Neuronal stem cell (in vitro differentiated cells): ENCODE results near the gene FSTL4.

Source experiments
- DNase-seq: peaks from one replicate; pipeline ENCODE4 v3.0.0-alpha.2; 2013; ENCODE audit warnings: low spot score
- H2AFZ ChIP-seq: one replicate; pipeline ENCODE4 v1.6.1; 2013; ENCODE audit warnings: mild to moderate bottlenecking, low read length, inconsistent platforms
- H2AK5ac ChIP-seq: 2 replicates; pipeline ENCODE4 v1.6.1; 2013; ENCODE audit warnings: low read depth, mild to moderate bottlenecking, inconsistent platforms, low read length, moderate library complexity, mixed read lengths
- H2BK120ac ChIP-seq: 2 replicates; pipeline ENCODE4 v1.6.1; 2013; ENCODE audit warnings: low read depth, mild to moderate bottlenecking, inconsistent platforms, low read length, moderate library complexity, mixed read lengths
- H2BK12ac ChIP-seq: one replicate; pipeline ENCODE4 v1.6.1; 2013; ENCODE audit warnings: low read length, inconsistent platforms
- H2BK15ac ChIP-seq: 2 replicates; pipeline ENCODE4 v1.6.1; 2013; ENCODE audit warnings: mild to moderate bottlenecking, low read length, inconsistent platforms, mixed read lengths
- H2BK5ac ChIP-seq: one replicate; pipeline ENCODE4 v1.6.1; 2013; ENCODE audit warnings: inconsistent platforms, mild to moderate bottlenecking, low read length, moderate library complexity
- H3K14ac ChIP-seq: one replicate; pipeline ENCODE4 v1.6.1; 2013; ENCODE audit warnings: low read length, inconsistent platforms
- H3K18ac ChIP-seq: 2 replicates; pipeline ENCODE4 v1.6.1; 2013; ENCODE audit warnings: low read length, inconsistent platforms
- H3K23ac ChIP-seq: 2 replicates; pipeline ENCODE4 v1.6.1; 2013; ENCODE audit warnings: low read depth, mild to moderate bottlenecking, mixed read lengths, low read length, inconsistent platforms; ENCODE audit not compliant: poor library complexity
- H3K27ac ChIP-seq: replicated peaks from 3 replicates; pipeline ENCODE4 v1.5.1; 2013; ENCODE audit warnings: low read length, inconsistent platforms
- H3K27me3 ChIP-seq, 3 experiments: 2 replicates each; pipeline ENCODE4 v1.6.1; 2013; ENCODE audit warnings: low read length in 3 of 3, mild to moderate bottlenecking in 2 of 3, inconsistent platforms in 1 of 3, low read depth in 1 of 3, mixed read lengths in 1 of 3, moderate library complexity in 1 of 3; ENCODE audit not compliant: control insufficient read depth in 3 of 3, insufficient read depth in 3 of 3
- H3K36me3 ChIP-seq, 2 donors: replicated peaks in 1 of 2; 2 replicates each; pipeline ENCODE4 v1.6.1; 2013; ENCODE audit warnings: low read length in 2 of 2; ENCODE audit not compliant: control insufficient read depth in 2 of 2, insufficient read depth in 2 of 2
- H3K4ac ChIP-seq: 2 replicates; pipeline ENCODE4 v1.6.1; 2013; ENCODE audit warnings: inconsistent platforms, mild to moderate bottlenecking, low read length, moderate library complexity
- H3K4me1 ChIP-seq, 2 donors: 1 replicate in 1 of 2; 2 replicates in 1 of 2; pipeline ENCODE4 v1.6.1; 2013; ENCODE audit warnings: low read length in 2 of 2, low read depth in 1 of 2; ENCODE audit not compliant: control insufficient read depth in 2 of 2, insufficient read depth in 1 of 2
- H3K4me2 ChIP-seq: one replicate; pipeline ENCODE4 v1.6.1; 2013; ENCODE audit warnings: mild to moderate bottlenecking, low read length, inconsistent platforms; ENCODE audit not compliant: insufficient read depth, poor library complexity, severe bottlenecking
- H3K4me3 ChIP-seq, 2 donors: 2 replicates each; pipeline ENCODE4 v1.5.1; 2013; ENCODE audit warnings: low read length in 2 of 2, mild to moderate bottlenecking in 2 of 2, inconsistent platforms in 1 of 2, moderate library complexity in 1 of 2
- H3K79me1 ChIP-seq: one replicate; pipeline ENCODE4 v1.6.1; 2013; ENCODE audit warnings: low read depth, mild to moderate bottlenecking, inconsistent platforms, low read length, moderate library complexity
- H3K9ac ChIP-seq: one replicate; pipeline ENCODE4 v1.6.1; 2013; ENCODE audit warnings: mild to moderate bottlenecking, low read depth, low read length, inconsistent platforms; ENCODE audit not compliant: poor library complexity
- H3K9me3 ChIP-seq, 2 donors: replicated peaks in 1 of 2; 2 replicates each; pipeline versions ENCODE3 to v1.6.1; 2013; ENCODE audit warnings: low read length in 2 of 2, mild to moderate bottlenecking in 2 of 2, inconsistent platforms in 1 of 2, low read depth in 1 of 2, mixed read lengths in 1 of 2, moderate library complexity in 1 of 2; ENCODE audit not compliant: control insufficient read depth in 2 of 2, insufficient read depth in 1 of 2
- H4K8ac ChIP-seq: one replicate; pipeline ENCODE4 v1.6.1; 2013; ENCODE audit warnings: low read depth, mild to moderate bottlenecking, inconsistent platforms, low read length, moderate library complexity
- H4K91ac ChIP-seq: one replicate; pipeline ENCODE4 v1.6.1; 2013; ENCODE audit warnings: low read length, low read depth, mild to moderate bottlenecking, inconsistent platforms; ENCODE audit not compliant: poor library complexity
- WGBS, 2 donors: extraction: QIAGEN DNeasy Blood & Tissue Kit; methylation state at CpG; one replicate each; pipeline ENCODE4 v1.1.7; 2013; ENCODE audit warnings: missing lambda C conversion rate in 2 of 2, mixed read lengths in 1 of 2; ENCODE audit not compliant: insufficient read length in 2 of 2, insufficient replicate concordance in 1 of 2; ENCODE audit errors: extremely low coverage in 2 of 2; 5-methylcytosine and 5-hydroxymethylcytosine counted together

The FSTL4 gene

DNA sequence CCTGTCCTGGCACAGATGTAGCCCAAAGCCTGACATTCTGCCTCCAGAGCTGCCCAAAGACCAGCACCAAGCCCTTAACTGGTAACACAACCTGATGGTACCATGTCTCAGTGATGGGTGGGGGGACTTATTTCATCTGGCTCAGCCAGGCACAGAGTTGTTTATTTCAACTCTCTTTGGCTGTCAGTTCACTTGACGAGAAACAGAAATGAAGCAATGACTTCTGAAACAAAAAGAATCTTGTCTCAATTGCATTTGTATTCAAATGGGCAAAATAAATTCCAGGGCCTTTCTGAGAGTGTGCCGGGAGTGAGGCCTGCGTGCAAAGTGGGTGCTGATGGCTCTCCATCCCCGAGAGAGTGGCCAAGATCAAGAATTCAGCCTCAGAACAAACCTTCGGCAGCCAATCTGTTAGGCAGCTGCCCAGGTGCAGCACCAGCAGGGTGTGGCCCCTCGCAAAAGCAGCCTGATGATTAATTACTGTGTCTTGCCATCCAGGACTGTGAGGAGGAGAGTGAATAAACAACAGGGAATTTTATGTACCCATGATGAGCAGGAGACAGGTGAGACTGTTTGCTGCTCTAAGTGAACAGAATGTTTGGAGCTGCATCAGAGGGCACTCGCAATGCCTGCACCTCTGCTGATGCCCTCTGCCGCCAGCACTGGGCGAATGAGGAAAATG, 322.5 kb downstream of the FSTL4 start:
- H2BK15ac ChIP-seq: no peak overlapping the region
- no CpG with 5 or more reads among the region's 9 CpGs for WGBS, 2 donors

DNA sequence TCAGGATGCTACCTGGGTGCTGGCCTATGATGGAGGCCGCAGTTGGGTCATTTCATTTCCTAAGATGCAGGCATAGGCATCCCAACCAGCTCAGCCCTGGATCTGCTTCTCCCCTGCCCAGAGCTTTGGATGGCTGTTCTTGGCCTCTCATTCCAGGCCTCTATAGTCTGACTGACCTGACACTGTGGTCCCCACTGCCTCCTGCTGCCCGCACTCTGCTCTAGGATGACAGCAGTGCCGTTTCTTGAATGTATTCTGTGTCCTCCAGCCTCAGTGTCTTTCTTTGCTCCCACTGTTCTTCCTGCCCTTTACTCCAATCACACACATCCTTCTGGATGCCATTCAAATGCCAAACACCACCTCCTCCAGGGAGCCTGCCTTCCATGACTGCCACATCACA, 324.8 kb downstream of the FSTL4 start:
- Histone ChIP-seq H2BK12ac (no peak overlapping the region), H2BK15ac (no peak overlapping the region), H3K9ac (no peak overlapping the region), H3K23ac (no peak overlapping the region), H3K4me3 (no peak overlapping the region), H3K4ac (no peak overlapping the region), H4K8ac (no peak overlapping the region), H3K79me1 (no peaks in the 10 kb centered on the region), H2AK5ac (no peak overlapping the region), H3K18ac (no peak overlapping the region), H2BK5ac (no peak overlapping the region), H4K91ac (no peak overlapping the region), H3K4me2 (no peak overlapping the region), H3K4me1 (peaks cover 0 to 4% of the 10 kb centered on the region in 2 donors), H3K14ac (no peak overlapping the region), H3K27me3 (peaks cover 0 to 6% (median 0%) of the 10 kb centered on the region in 3 experiments), H3K27ac (no peak overlapping the region), H3K9me3 (no peaks in the 10 kb centered on the region), H2BK120ac (no peak overlapping the region), H2AFZ (no peak overlapping the region), H3K36me3 (no peaks in the 10 kb centered on the region)
- DNase-seq: peak; percentile 6
- WGBS, 2 donors: no CpG with 5 or more reads among the region's 3 CpGs

More for the DNA sequence above, 322.5 kb downstream of the FSTL4 start:
- no peak overlapping the region for H3K4me3 ChIP-seq
- no peak overlapping the region for H2AK5ac ChIP-seq
- H4K8ac ChIP-seq: no peak overlapping the region
- peak overlapping the region; percentile 22 for H3K18ac ChIP-seq
- no peaks in the 10 kb centered on the region for H3K36me3 ChIP-seq
- no peak for DNase-seq
- H2BK5ac ChIP-seq: no peak overlapping the region
- H3K14ac ChIP-seq: no peak overlapping the region
- H3K9me3 ChIP-seq: no peaks in the 10 kb centered on the region
- H3K4me1 ChIP-seq: peaks cover 0 to 2% of the 10 kb centered on the region in 2 donors
- H3K9ac ChIP-seq: no peak overlapping the region
- H3K27ac ChIP-seq: no peak overlapping the region
- H2AFZ ChIP-seq: no peak overlapping the region
- no peak overlapping the region for H4K91ac ChIP-seq
- H3K4me2 ChIP-seq: no peak overlapping the region
- no peak overlapping the region for H3K23ac ChIP-seq
- H3K27me3 ChIP-seq: peaks cover 0 to 6% (median 0%) of the 10 kb centered on the region in 3 experiments
- no peaks in the 10 kb centered on the region for H3K79me1 ChIP-seq
- no peak overlapping the region for H2BK120ac ChIP-seq
- H3K4ac ChIP-seq: no peak overlapping the region
- no peak overlapping the region for H2BK12ac ChIP-seq

DNA sequence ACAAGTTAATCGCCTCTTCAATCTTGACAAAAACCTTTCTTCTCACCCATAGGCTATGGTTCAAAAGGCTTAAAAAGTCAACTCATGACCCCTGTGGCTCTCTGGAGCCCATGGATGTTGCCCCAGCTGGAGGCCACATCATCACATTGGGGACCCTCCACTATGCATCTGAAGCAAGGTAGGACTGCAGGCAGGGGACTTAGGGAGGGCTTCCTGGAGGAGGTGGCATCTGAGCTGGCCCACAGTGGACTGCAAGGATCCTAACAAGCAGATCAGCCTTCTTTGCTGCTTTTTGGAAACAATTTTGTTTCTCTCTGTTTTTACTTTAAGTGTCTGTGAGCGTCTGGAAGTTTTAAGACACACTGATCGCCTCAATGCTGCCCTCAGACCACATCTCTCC, 325.9 kb downstream of the FSTL4 start:
- no peak overlapping the region for H2BK12ac ChIP-seq
- peaks cover 0 to 4% of the 10 kb centered on the region in 2 donors for H3K4me1 ChIP-seq
- H3K18ac ChIP-seq: no peak overlapping the region
- no peak overlapping the region for H3K14ac ChIP-seq
- H2BK5ac ChIP-seq: no peak overlapping the region
- H4K8ac ChIP-seq: no peak overlapping the region
- no peaks in the 10 kb centered on the region for H3K9me3 ChIP-seq
- no peaks in the 10 kb centered on the region for H3K79me1 ChIP-seq
- no peak overlapping the region for H2BK15ac ChIP-seq
- no peak overlapping the region for H3K4me2 ChIP-seq
- no peak overlapping the region for H3K27ac ChIP-seq
- H4K91ac ChIP-seq: no peak overlapping the region
- H3K36me3 ChIP-seq: no peaks in the 10 kb centered on the region
- no peak for DNase-seq
- H3K23ac ChIP-seq: no peak overlapping the region
- no peak overlapping the region for H2AK5ac ChIP-seq
- WGBS, 2 donors: no CpG with 5 or more reads among the region's 3 CpGs
- H3K27me3 ChIP-seq: peaks cover 0 to 6% (median 0%) of the 10 kb centered on the region in 3 experiments
- no peak overlapping the region for H2AFZ ChIP-seq
- no peak overlapping the region for H3K4ac ChIP-seq
- H3K9ac ChIP-seq: no peak overlapping the region
- H2BK120ac ChIP-seq: no peak overlapping the region
- H3K4me3 ChIP-seq: no peak overlapping the region

DNA sequence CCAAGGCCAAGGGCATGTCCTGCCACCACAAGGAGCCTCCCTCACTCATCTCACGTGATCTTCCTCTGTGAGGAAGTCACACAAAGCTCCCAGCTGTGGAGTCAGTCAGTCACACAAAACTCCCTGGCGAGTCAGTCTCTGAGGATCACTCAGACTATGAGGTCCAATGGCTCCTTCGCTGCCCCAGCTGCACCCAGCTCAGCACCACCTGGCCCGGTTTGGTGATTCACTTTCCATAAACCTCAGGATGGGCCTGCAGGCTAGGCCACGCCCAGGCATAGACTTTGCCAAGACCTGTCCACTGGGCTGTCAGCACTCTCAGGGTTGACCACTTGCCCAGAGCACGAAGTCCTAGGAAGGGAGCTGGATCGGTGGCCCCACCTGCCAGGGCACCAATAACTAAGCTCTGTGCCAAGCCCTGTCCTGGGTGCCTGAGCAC, 326.7 kb downstream of the FSTL4 start:
- Histone ChIP-seq H3K14ac (no peak overlapping the region), H3K18ac (no peak overlapping the region), H4K91ac (peak overlapping the region; percentile 5), H3K4me2 (no peak overlapping the region), H2BK5ac (peak overlapping the region; percentile 59), H2BK12ac (no peak overlapping the region), H3K9me3 (no peaks in the 10 kb centered on the region), H3K79me1 (no peaks in the 10 kb centered on the region), H3K23ac (no peak overlapping the region), H2BK15ac (peak overlapping the region; percentile 62), H2AK5ac (peak overlapping the region; percentile 20), H2BK120ac (no peak overlapping the region), H3K4me3 (no peak overlapping the region), H3K36me3 (no peaks in the 10 kb centered on the region), H2AFZ (no peak overlapping the region), H3K4ac (no peak overlapping the region), H4K8ac (no peak overlapping the region), H3K27me3 (peaks cover 0 to 6% (median 0%) of the 10 kb centered on the region in 3 experiments), H3K4me1 (peaks cover 0 to 1% of the 10 kb centered on the region in 2 donors), H3K27ac (no peak overlapping the region), H3K9ac (no peak overlapping the region)
- WGBS, 2 donors: no CpG with 5 or more reads among the region's 7 CpGs
- no peak for DNase-seq
